Measurements from ENCODE around the gene TRDN.

TRDN gene

GRCh38 chr6:123636782-123637181 is at the start of gene TRDN:
TSS of gene TRDN (minus strand) at chr6:123636950. CDS start at chr6:123636775, 175 bp downstream.
- no peak for DNase-seq

DNA sequence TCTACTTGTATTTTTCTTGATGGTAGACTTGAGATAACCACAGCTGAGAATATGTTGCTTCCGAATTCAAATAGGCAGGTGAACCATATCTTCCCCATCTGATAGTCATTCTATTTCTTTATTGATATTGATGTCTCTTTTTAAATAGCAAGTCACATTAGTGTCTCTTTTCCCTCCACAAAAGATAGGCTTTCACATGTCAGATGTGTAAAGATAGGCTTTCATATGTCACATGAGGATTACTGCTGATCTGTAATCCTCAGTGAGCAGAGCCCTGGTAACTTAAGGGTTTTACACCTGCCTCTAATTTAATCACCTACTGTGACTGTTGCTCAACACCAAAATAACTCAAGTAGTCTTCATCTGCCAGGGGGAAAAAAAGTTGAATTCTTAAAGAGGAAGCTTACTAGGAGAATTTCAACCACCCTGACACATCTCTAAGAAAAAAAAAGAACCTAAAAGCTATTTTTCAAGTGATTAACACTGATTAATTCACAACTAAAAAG is 45.3 kb upstream of the TRDN start:
- no peak for DNase-seq

GRCh38 chr6:123677897-123678296 is 41.1 kb upstream of the TRDN start:
- no peak for DNase-seq

DNA sequence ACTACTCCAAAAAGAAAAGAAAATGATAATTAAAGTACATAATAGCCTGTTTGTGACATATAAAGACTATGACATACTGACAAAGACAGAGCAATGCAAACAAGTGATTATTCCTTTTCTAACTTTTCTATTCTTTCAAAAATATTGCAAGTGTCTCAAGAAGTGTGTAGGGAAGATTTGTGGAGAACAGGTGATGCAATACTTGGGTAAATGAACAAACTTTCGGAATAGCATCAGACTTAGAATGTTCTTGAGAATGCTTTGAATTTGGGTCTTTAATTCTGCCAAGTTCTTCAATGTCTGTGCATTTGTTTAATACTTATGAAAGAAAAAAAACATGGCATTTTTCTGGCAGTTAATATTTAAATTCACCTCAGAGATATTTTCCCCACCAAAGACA is 40.0 kb upstream of the TRDN start:
- DNase-seq: no peak

- DNase-seq: no peak
These were observed 32.3 kb upstream of the TRDN start for GRCh38 chr6:123668965-123669591.

DNA sequence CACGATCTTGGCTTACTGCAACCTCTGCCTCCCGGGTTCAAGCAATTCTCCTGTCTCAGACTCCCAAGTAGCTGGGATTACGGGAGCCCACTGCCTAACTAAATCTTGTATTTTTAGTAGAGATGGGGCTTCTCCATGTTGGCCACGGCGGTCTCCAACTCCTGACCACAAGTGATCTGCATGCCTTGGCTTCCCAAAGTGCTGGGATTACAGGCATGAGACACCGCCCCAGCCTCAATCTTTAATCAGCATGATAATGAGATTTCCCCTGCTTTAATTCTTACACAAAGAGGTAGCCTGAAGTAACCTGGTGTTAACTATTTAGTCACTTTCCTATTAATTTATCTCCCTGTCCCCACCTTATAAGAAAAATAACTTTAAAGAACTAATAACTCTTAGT is 31.3 kb upstream of the TRDN start:
- no peak for DNase-seq

GRCh38 chr6:123663436-123663835 is 26.7 kb upstream of the TRDN start:
- DNase-seq: no peak

DNA sequence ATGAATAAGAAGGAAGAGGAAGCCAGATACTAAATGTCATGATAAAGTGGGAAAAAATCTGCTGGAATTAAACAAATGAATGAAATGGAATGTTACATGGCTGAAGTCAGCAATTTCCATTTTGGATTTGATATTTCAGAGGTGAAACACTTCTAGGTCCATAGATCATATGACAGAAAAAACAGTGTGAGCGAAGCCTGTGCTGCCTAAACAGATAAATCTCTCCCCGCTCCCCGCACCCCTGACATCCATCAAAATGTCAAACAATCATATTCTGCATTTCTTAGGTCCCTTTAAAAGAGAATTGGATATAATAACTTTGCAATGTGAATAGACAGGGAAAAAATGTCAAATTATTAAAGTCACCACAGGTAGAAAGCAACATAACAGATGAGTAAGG is 26.0 kb upstream of the TRDN start:
- no peak for DNase-seq

- DNase-seq: no peak
These were observed 24.5 kb upstream of the TRDN start for GRCh38 chr6:123661105-123661891.

DNA sequence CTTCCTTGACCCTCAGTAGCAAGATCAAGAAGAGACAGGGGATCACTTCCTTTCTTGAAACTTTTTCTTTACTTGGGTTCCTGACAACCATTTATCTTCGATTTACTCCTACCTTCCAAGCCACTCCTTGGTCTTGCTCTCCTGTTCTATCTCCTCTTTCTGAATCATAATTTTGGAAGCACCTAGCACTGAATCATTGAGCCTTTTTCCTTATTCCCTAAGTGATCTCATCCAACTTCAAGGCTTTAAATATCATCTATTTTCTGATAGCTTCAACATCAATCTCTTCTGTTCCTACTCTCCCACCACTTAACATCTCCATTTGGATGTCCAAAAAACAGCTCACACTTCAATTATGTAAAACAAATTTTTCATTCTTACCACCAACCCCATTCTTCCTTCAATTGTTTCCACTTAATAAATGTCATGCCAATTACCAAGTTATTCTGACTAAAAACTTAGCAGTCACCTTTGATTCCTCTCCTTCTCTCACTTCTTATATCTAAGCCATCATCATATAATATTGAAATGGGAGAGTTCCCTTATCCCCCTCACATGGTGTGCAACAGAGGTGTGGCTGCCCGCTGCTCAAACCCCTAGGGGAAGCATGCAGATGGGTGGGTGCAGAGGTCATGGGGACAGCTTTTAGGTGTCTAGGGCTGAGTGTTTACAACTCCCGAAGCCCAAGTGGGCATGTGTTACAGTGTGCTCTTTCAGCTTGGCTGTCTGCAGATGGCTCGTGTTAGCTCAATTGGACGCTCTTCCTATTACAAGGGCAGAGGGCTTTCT is 23.4 kb upstream of the TRDN start:
- no peak for DNase-seq

GRCh38 chr6:123658848-123659247 is 22.1 kb upstream of the TRDN start:
- no peak for DNase-seq

GRCh38 chr6:123655521-123656306 is 19.0 kb upstream of the TRDN start:
- no peak for DNase-seq

GRCh38 chr6:123648723-123649122 is 12.0 kb upstream of the TRDN start:
- DNase-seq: no peak

DNA sequence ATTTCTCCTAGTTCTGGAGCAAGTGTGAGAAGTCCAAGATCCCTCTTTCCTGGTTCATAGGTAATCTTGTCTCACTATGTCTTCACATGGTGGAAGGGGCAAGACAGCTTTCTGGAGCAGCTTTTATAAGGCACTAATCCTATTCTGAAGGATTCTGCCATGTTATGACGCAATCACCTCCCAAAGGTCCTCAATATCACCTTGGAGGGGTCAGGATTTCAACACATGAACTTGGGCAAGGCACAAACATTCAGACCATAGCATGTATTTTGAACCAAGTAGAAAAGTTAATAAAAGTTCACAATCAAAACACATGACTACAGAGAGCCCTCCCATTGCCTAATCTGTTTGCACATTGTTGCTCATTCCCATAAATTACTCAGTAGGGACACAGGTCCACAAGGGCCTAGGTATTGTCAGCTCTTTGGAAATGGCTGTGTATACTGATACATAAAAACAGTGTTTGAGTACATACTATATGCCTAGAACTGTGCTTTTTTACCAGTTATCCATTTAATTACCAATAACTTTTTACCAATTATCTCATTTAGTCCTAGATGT is 11.3 kb upstream of the TRDN start:
- no peak for DNase-seq

GRCh38 chr6:123641497-123641896 is 4.7 kb upstream of the TRDN start:
- no peak for DNase-seq

DNA sequence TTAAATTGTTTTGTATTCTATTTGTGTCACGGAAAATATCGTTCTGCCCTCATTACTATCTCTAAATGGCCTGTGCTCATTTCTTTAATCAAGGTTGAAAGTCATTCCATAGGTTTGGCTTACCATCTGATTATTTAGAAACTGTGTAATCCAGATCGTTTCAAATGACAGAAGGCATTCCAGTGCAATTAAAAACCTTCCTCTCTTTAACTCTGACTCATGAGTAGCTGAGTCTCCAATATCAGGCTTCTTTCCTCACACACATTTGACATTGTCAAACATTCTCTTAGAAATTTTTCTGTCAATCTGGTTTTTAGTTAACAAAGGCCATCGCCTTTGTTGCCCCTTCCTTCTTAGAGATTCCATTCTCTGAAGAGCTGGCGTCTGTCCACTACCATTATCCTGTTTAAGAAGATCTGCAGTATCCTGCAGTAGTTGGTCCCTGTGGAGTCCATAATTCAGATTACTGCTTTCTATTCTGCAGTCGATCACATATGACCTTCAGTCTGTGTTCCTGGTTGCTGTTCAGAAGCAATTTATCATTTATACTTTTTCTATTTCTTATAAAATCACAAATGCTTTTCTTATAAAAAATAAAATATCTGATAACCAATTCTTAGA is 3.9 kb upstream of the TRDN start:
- DNase-seq: no peak

GRCh38 chr6:123638865-123639264 is 2.1 kb upstream of the TRDN start:
- no peak for DNase-seq

DNA sequence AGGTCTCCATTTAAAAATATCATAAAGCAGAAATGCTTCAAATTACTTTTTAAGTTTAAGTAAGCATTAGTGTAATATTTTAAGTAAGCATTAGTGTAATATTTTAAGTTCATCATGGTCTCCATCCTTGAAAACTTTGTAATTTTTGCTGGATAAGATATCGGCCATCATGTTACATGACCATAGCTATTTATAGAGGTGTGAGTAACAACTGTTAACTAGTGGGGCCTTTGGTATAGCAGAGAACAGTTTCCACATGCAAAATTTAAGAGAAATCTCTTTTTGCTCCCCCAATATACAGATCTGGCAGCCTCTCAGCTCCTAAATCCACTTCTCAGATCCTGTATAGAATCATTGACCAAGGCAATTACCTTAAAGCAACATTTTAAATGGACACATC is 468 bp downstream of the TRDN start:
- DNase-seq: no peak

- DNase-seq: no peak
These were observed 1.2 kb downstream of the TRDN start for GRCh38 chr6:123635567-123635966.

DNA sequence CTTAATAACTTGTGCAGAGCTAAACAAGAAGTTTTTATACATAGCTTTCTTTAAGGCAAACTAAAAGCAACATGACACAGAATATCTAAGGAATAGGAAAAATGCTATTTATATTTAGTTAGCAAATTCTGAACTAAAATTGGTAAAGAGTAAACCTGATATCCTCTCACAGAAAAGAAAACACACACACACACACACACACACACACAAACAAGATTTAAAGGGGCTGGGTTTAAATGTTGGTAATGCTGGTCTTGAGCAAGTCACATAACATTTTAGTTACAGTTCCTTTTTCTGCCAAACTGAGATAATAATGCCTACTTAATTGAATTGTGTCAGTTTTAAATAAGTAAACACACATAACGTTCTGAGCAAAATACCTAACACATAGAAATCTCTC is 1.6 kb downstream of the TRDN start:
- DNase-seq: no peak

DNA sequence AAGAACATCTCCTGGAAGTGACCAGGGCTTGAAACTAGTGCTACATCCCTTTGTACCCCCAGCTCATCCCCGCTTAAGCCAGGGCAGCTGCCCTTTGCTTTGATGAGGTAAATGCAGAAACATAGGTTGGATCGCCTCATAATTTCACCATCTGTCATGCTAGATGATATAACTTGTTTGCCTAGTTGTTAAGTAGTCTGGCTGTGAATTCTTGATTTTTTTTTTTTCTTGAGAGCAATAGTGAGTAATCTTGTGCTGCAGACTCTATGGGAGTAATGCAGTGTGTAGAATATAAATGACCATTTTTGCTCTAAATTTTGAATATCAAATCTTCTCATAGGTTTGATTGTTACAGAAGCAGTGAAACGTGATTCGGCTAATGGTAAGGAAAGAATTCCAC is 4.1 kb downstream of the TRDN start:
- DNase-seq: no peak
